Measurements from ENCODE around the gene RPH3AL. TPM values are rescaled to one million over a fixed set of nuclear protein-coding genes. Genes with fewer than 3 reads are reported as not detected.

The RPH3AL gene
- 12.9 and 40.5 TPM in 2 replicates for total RNA-seq

GRCh38 chr17:352421-353212, at the start of gene RPH3AL:
Gene RPH3AL, minus strand, starts transcription at chr17:352807. Its CDS starts 25,264 bp downstream, at chr17:327543.
- peak; percentile 92 for DNase-seq (ENCODE audit: low read depth)

GRCh38 chr17:400257-400656, 47.6 kb upstream of the RPH3AL start:
- no peak for DNase-seq (ENCODE audit: low read depth)

GRCh38 chr17:396788-397187, 44.2 kb upstream of the RPH3AL start:
- no peak for DNase-seq (ENCODE audit: low read depth)

GRCh38 chr17:395974-396373, 43.4 kb upstream of the RPH3AL start:
- no peak for DNase-seq (ENCODE audit: low read depth)

GRCh38 chr17:395179-395578, 42.6 kb upstream of the RPH3AL start:
- no peak for DNase-seq (ENCODE audit: low read depth)

- no peak for DNase-seq (ENCODE audit: low read depth)
Measured at GRCh38 chr17:394718-395095, 42.1 kb upstream of the RPH3AL start.

- no peak for DNase-seq (ENCODE audit: low read depth)
Measured at GRCh38 chr17:393806-394717, 41.5 kb upstream of the RPH3AL start.

- DNase-seq (ENCODE audit: low read depth), result no peak
Measured at GRCh38 chr17:391850-392249, 39.2 kb upstream of the RPH3AL start.

GRCh38 chr17:390025-390424, 37.4 kb upstream of the RPH3AL start:
- DNase-seq (ENCODE audit: low read depth), result no peak

GRCh38 chr17:388087-388486, 35.5 kb upstream of the RPH3AL start:
- no peak for DNase-seq (ENCODE audit: low read depth)

- DNase-seq (ENCODE audit: low read depth), result no peak
Measured at GRCh38 chr17:386141-386876, 33.7 kb upstream of the RPH3AL start.

- no peak for DNase-seq (ENCODE audit: low read depth)
Measured at GRCh38 chr17:385836-386140, 33.2 kb upstream of the RPH3AL start.

- DNase-seq (ENCODE audit: low read depth), result no peak
Measured at GRCh38 chr17:385178-385835, 32.7 kb upstream of the RPH3AL start.

GRCh38 chr17:384622-385177, 32.1 kb upstream of the RPH3AL start:
- DNase-seq (ENCODE audit: low read depth), result no peak

- DNase-seq (ENCODE audit: low read depth), result no peak
Measured at GRCh38 chr17:383771-384621, 31.4 kb upstream of the RPH3AL start.

- DNase-seq (ENCODE audit: low read depth), result peak; percentile 77
Measured at GRCh38 chr17:382644-383533, 30.3 kb upstream of the RPH3AL start.

- no peak for DNase-seq (ENCODE audit: low read depth)
Measured at GRCh38 chr17:381941-382643, 29.5 kb upstream of the RPH3AL start.

- DNase-seq (ENCODE audit: low read depth), result peak; percentile 18
Measured at GRCh38 chr17:381516-381915, 28.9 kb upstream of the RPH3AL start.
